Nephron progenitor cell (in vitro differentiated cells): ENCODE results near the gene CAMK2D.

Source experiments
- DNase-seq: peaks from one replicate; pipeline ENCODE4 v3.0.0; 2021
- H3K27ac Mint-ChIP-seq: 2 replicates; pipeline ENCODE4 v1.8.0; 2021; ENCODE audit warnings: mild to moderate bottlenecking, moderate library complexity, mixed read lengths
- H3K27me3 Mint-ChIP-seq: 2 replicates; pipeline ENCODE4 v1.8.0; 2021; ENCODE audit warnings: mild to moderate bottlenecking, low read depth, mixed read lengths; ENCODE audit not compliant: poor library complexity
- H3K36me3 Mint-ChIP-seq: 2 replicates; pipeline ENCODE4 v1.8.0; 2021; ENCODE audit warnings: low read depth, mixed read lengths
- H3K4me1 Mint-ChIP-seq: 2 replicates; pipeline ENCODE4 v1.8.0; 2021; ENCODE audit warnings: mixed read lengths
- H3K4me3 Mint-ChIP-seq: 2 replicates; pipeline ENCODE4 v1.8.0; 2021; ENCODE audit warnings: mild to moderate bottlenecking, moderate library complexity, mixed read lengths
- H3K9me3 Mint-ChIP-seq: 2 replicates; pipeline ENCODE4 v1.8.0; 2021; ENCODE audit warnings: mild to moderate bottlenecking, moderate library complexity, mixed read lengths
- CTCF ChIP-seq: fragments of 200-600 bp; sonication (generic); IDR thresholded peaks from 2 replicates; pipeline ENCODE4 v1.5.0; 2021; ENCODE audit warnings: antibody characterized with exemption

Gene CAMK2D

GRCh38 chr4:113636877-113637276 lies 124.7 kb downstream of the CAMK2D start:
- Mint-ChIP-seq H3K27ac (peak overlapping the region; percentile 44), H3K4me1 (no peaks in the 10 kb centered on the region), H3K36me3 (no peaks in the 10 kb centered on the region), H3K4me3 (no peak overlapping the region), H3K27me3 (no peaks in the 10 kb centered on the region), H3K9me3 (no peaks in the 10 kb centered on the region)
- no peak for DNase-seq
- TF ChIP-seq CTCF = no peak

GRCh38 chr4:113636438-113636818 lies 125.1 kb downstream of the CAMK2D start:
- H3K4me1 Mint-ChIP-seq = no peaks in the 10 kb centered on the region
- no peak for TF ChIP-seq CTCF
- no peaks in the 10 kb centered on the region for H3K27me3 Mint-ChIP-seq
- peak overlapping the region; percentile 44 for H3K27ac Mint-ChIP-seq
- no peak overlapping the region for H3K4me3 Mint-ChIP-seq
- no peaks in the 10 kb centered on the region for H3K36me3 Mint-ChIP-seq
- DNase-seq = no peak
- no peaks in the 10 kb centered on the region for H3K9me3 Mint-ChIP-seq

- Mint-ChIP-seq H3K27me3 (no peaks in the 10 kb centered on the region), H3K27ac (no peak overlapping the region), H3K9me3 (no peaks in the 10 kb centered on the region), H3K4me3 (no peak overlapping the region), H3K36me3 (no peaks in the 10 kb centered on the region), H3K4me1 (no peaks in the 10 kb centered on the region)
- DNase-seq = no peak
- no peak for TF ChIP-seq CTCF
These were observed 125.7 kb downstream of the CAMK2D start for GRCh38 chr4:113635739-113636437.

GRCh38 chr4:113634081-113634969 lies 127.2 kb downstream of the CAMK2D start:
- H3K27ac Mint-ChIP-seq = peak overlapping the region; percentile 12
- no peaks in the 10 kb centered on the region for H3K36me3 Mint-ChIP-seq
- no peaks in the 10 kb centered on the region for H3K27me3 Mint-ChIP-seq
- H3K4me1 Mint-ChIP-seq = no peaks in the 10 kb centered on the region
- no peak for TF ChIP-seq CTCF
- H3K9me3 Mint-ChIP-seq = no peaks in the 10 kb centered on the region
- no peak overlapping the region for H3K4me3 Mint-ChIP-seq
- no peak for DNase-seq

- no peak for TF ChIP-seq CTCF
- Mint-ChIP-seq H3K9me3 (no peaks in the 10 kb centered on the region), H3K36me3 (no peaks in the 10 kb centered on the region), H3K27ac (no peak overlapping the region), H3K4me3 (no peak overlapping the region), H3K4me1 (no peaks in the 10 kb centered on the region), H3K27me3 (no peaks in the 10 kb centered on the region)
- no peak for DNase-seq
These were observed 128.1 kb downstream of the CAMK2D start for GRCh38 chr4:113633467-113633866.
